ENCODE measurements around the gene TPK1.

- no peak for TF ChIP-seq POLR2A (IDR thresholded peaks at IDR 0.05)
- TF ChIP-seq CTCF (IDR thresholded peaks at IDR 0.05): no peak
Observed at GRCh38 chr7:144659211-144659610, 176.6 kb downstream of the TPK1 start.

Measured in uterus (tissue), 2 donors.